Peyer's patch (tissue), 4 donors: ENCODE results near the gene ZNF845. TPM values are rescaled to one million over a fixed set of nuclear protein-coding genes. Genes with fewer than 3 reads are reported as not detected.
A peak's percentile ranks its signal among the peaks of the same experiment; 100 is the strongest.
"Not testable (repeated sequence)": the region's sequence is repeated elsewhere in the genome, so short reads cannot be mapped to it uniquely, and the experiment has no call there.

Source experiments
- DNase-seq, 3 donors: peaks; one replicate each; pipeline ENCODE4 v3.0.0-alpha.2; 2017 to 2019
- H3K27ac ChIP-seq, 4 donors: fragments of 200-600 bp; sonication (generic); one replicate each; pipeline ENCODE4 v1.5.1; 2016 to 2019
- H3K27me3 ChIP-seq, 2 donors: fragments of 200-600 bp; sonication (generic); one replicate each; pipeline ENCODE4 v1.5.1; 2019
- H3K36me3 ChIP-seq, 3 donors: fragments of 200-600 bp; sonication (generic); one replicate each; pipeline ENCODE4 v1.5.1; 2016 to 2019
- H3K4me1 ChIP-seq, 4 donors: fragments of 200-600 bp; sonication (generic); one replicate each; pipeline ENCODE4 v1.5.1; 2016 to 2019
- H3K4me3 ChIP-seq, 4 donors: fragments of 200-600 bp; sonication (generic); 1 replicate in 3 of 4; 2 replicates in 1 of 4; pipeline ENCODE4 v1.5.1; 2016 to 2019; ENCODE audit warnings: mild to moderate bottlenecking in 1 of 4
- H3K9me3 ChIP-seq, 4 donors: fragments of 200-600 bp; sonication (generic); one replicate each; pipeline ENCODE4 v1.5.1; 2016 to 2019; ENCODE audit warnings: mild to moderate bottlenecking in 1 of 4
- CTCF ChIP-seq, 6 experiments: fragments of 450-650 bp in 4 of 6; fragments of 200-600 bp in 2 of 6; sonication (generic) in 1 of 6; IDR thresholded peaks; one replicate each; pipeline ENCODE4 v1.5.1; 2017 to 2019; ENCODE audit warnings: antibody characterized with exemption in 6 of 6, mild to moderate bottlenecking in 3 of 6, moderate library complexity in 1 of 6
- POLR2A ChIP-seq, 2 donors: fragments of 450-650 bp; IDR thresholded peaks; one replicate each; pipeline ENCODE4 v1.5.1; 2017; ENCODE audit warnings: antibody characterized with exemption in 2 of 2, mild to moderate bottlenecking in 2 of 2, moderate library complexity in 2 of 2
- total RNA-seq, 4 donors: library from RNA; depleted of rRNA; stranded (reverse); fragments of >200 nt; gene quantifications; one replicate each; pipeline ENCODE4 v1.1.0, GENCODE V29; 2016

Gene ZNF845
- total RNA-seq, 4 donors from 2014 or later, result 6.6 to 7.4 (median 6.9) TPM

GRCh38 chr19:53396525-53396868 lies 62.9 kb downstream of the ZNF845 start:
- peak overlapping the region in 1 of 4 donors; percentile 3 for H3K4me3 ChIP-seq
- H3K9me3 ChIP-seq, result peaks cover 0 to 12% (median 0%) of the 10 kb centered on the region in 4 donors

GRCh38 chr19:53397918-53398317 lies 64.4 kb downstream of the ZNF845 start:
- Histone ChIP-seq H3K9me3 (peaks cover 0 to 22% (median 0%) of the 10 kb centered on the region in 4 donors), H3K36me3 (peaks cover 0 to 45% (median under 1%) of the 10 kb centered on the region in 3 donors), H3K4me1 (peaks cover 0 to 19% (median 2%) of the 10 kb centered on the region in 4 donors)
- not testable (repeated sequence) for DNase-seq, H3K27ac ChIP-seq, H3K4me3 ChIP-seq, H3K27me3 ChIP-seq

More at GRCh38 chr19:53396525-53396868, 62.9 kb downstream of the ZNF845 start:
- no peak for DNase-seq
- H3K4me1 ChIP-seq, result peaks cover 0 to 19% (median 2%) of the 10 kb centered on the region in 4 donors
- TF ChIP-seq POLR2A (IDR thresholded peaks at IDR 0.05) (no peak), CTCF (IDR thresholded peaks at IDR 0.05) (no peak)
- no peak overlapping the region for H3K27ac ChIP-seq
- H3K27me3 ChIP-seq, result no peaks in the 10 kb centered on the region
- H3K36me3 ChIP-seq, result peaks cover 0 to 34% (median 0%) of the 10 kb centered on the region in 3 donors

Other genes with a start within 250 kb of the ZNF845 start
- 10 to 100 TPM; 37.3 to 93.2 (median 64.7) TPM for gene ZNF160, start 230.3 kb upstream of the ZNF845 start, total RNA-seq
- gene ZNF415, start 200.8 kb upstream of the ZNF845 start, total RNA-seq, result 1 to 10 TPM; 1.2 to 9.9 (median 2.6) TPM
- gene ZNF347, start 174.7 kb upstream of the ZNF845 start, total RNA-seq, result 10 to 100 TPM; 12.7 to 21.5 (median 16.1) TPM
- 1 to 10 TPM in 3 of 4 donors, not detected in 1; 1.4 to 6.0 (median 5.8) TPM for gene ZNF665, start 140.4 kb upstream of the ZNF845 start, total RNA-seq
- gene ZNF677, start 78.9 kb upstream of the ZNF845 start, total RNA-seq, result 10 to 100 TPM in 2 of 4 donors, 1 to 10 TPM in 2; 2.8 to 13.2 (median 7.2) TPM
- gene VN1R2, start 75.5 kb upstream of the ZNF845 start, total RNA-seq, result not detected
- gene VN1R4, start 66.0 kb upstream of the ZNF845 start, total RNA-seq, result not detected
- gene ZNF525, start 32.0 kb downstream of the ZNF845 start, total RNA-seq, result 10 to 100 TPM in 2 of 4 donors, 1 to 10 TPM in 2; 6.0 to 13.2 (median 10.3) TPM
- 10 to 100 TPM in 2 of 4 donors, 1 to 10 TPM in 2; 7.5 to 17.1 (median 12.0) TPM for gene ZNF765, start 61.4 kb downstream of the ZNF845 start, total RNA-seq
- gene ZNF761, start 98.2 kb downstream of the ZNF845 start, total RNA-seq, result 10 to 100 TPM in 2 of 4 donors, 1 to 10 TPM in 2; 6.8 to 24.8 (median 9.5) TPM
- 10 to 100 TPM in 1 of 4 donors, 1 to 10 TPM in 3; 3.0 to 27.2 (median 5.8) TPM for gene ZNF813, start 134.0 kb downstream of the ZNF845 start, total RNA-seq
- gene ZNF331, start 204.4 kb downstream of the ZNF845 start, total RNA-seq, result 10 to 100 TPM in 3 of 4 donors, 1 to 10 TPM in 1; 6.8 to 35.5 (median 11.9) TPM